Karpas-422 (cell line): Measurements from ENCODE around the gene JAZF1. TPM values are rescaled to one million over a fixed set of nuclear protein-coding genes. Genes with fewer than 3 reads are reported as not detected.
"Not testable (repeated sequence)": the region's sequence is repeated elsewhere in the genome, so short reads cannot be mapped to it uniquely, and the experiment has no call there.

Experiments
- DNase-seq: peaks from one replicate; pipeline ENCODE4 v3.0.0-alpha.2; 2015
- H2AFZ ChIP-seq: fragments of 200-600 bp; sonication (generic); 2 replicates; pipeline ENCODE4 v1.6.1; 2014; ENCODE audit warnings: antibody characterized with exemption, low read length, mixed read lengths
- H3K27ac ChIP-seq: fragments of 200-600 bp; sonication (generic); 2 replicates; pipeline ENCODE4 v1.5.1; 2014; ENCODE audit warnings: mild to moderate bottlenecking, low read length, moderate library complexity
- H3K27me3 ChIP-seq: fragments of 200-600 bp; sonication (generic); 2 replicates; pipeline ENCODE4 v1.6.1; 2014; ENCODE audit warnings: low read length, mixed read lengths
- H3K36me3 ChIP-seq: fragments of 200-600 bp; sonication (generic); 2 replicates; pipeline ENCODE4 v1.6.1; 2014; ENCODE audit warnings: low read length, mixed read lengths; ENCODE audit not compliant: insufficient read depth
- H3K4me1 ChIP-seq: fragments of 200-600 bp; sonication (generic); 2 replicates; pipeline ENCODE4 v1.6.1; 2014; ENCODE audit warnings: mild to moderate bottlenecking, low read length, mixed read lengths
- H3K4me2 ChIP-seq: fragments of 200-600 bp; sonication (generic); 2 replicates; pipeline ENCODE4 v1.6.1; 2014; ENCODE audit warnings: low read length, low read depth, mild to moderate bottlenecking; ENCODE audit not compliant: poor library complexity, severe bottlenecking
- H3K4me3 ChIP-seq: fragments of 200-600 bp; sonication (generic); 2 replicates; pipeline ENCODE4 v1.5.1; 2014; ENCODE audit warnings: mild to moderate bottlenecking, antibody characterized with exemption, low read length, mixed read lengths
- H3K79me2 ChIP-seq: fragments of 200-600 bp; sonication (generic); 2 replicates; pipeline ENCODE4 v1.6.1; 2014; ENCODE audit warnings: mild to moderate bottlenecking, low read length, mixed read lengths
- H3K9ac ChIP-seq: fragments of 200-600 bp; sonication (generic); 2 replicates; pipeline ENCODE4 v1.6.0; 2014; ENCODE audit warnings: low read length
- H3K9me2 ChIP-seq: fragments of 200-600 bp; sonication (generic), shearing (Covaris generic); replicated peaks from 2 replicates; pipeline ENCODE4 v1.6.0; 2014; ENCODE audit warnings: mild to moderate bottlenecking, low read length, moderate library complexity; ENCODE audit not compliant: insufficient read depth
- H3K9me3 ChIP-seq: fragments of 300-700, 200-600 bp; sonication (generic); 2 replicates; pipeline ENCODE4 v1.6.1; 2014; ENCODE audit warnings: low read length, mixed read lengths
- H4K20me1 ChIP-seq: fragments of 200-600 bp; sonication (generic); 2 replicates; pipeline ENCODE4 v1.6.1; 2014; ENCODE audit warnings: mild to moderate bottlenecking, antibody characterized with exemption, low read length, low read depth; ENCODE audit not compliant: insufficient read depth
- total RNA-seq: library from RNA; depleted of rRNA; stranded (reverse); fragments of >200 nt; shearing (Covaris generic); gene quantifications from 2 replicates; pipeline ENCODE4 v1.2.3, GENCODE V29; 2014; ENCODE audit warnings: low replicate concordance

JAZF1 gene
- total RNA-seq, 1 experiment from 2014 or later: 4.2 TPM

DNA sequence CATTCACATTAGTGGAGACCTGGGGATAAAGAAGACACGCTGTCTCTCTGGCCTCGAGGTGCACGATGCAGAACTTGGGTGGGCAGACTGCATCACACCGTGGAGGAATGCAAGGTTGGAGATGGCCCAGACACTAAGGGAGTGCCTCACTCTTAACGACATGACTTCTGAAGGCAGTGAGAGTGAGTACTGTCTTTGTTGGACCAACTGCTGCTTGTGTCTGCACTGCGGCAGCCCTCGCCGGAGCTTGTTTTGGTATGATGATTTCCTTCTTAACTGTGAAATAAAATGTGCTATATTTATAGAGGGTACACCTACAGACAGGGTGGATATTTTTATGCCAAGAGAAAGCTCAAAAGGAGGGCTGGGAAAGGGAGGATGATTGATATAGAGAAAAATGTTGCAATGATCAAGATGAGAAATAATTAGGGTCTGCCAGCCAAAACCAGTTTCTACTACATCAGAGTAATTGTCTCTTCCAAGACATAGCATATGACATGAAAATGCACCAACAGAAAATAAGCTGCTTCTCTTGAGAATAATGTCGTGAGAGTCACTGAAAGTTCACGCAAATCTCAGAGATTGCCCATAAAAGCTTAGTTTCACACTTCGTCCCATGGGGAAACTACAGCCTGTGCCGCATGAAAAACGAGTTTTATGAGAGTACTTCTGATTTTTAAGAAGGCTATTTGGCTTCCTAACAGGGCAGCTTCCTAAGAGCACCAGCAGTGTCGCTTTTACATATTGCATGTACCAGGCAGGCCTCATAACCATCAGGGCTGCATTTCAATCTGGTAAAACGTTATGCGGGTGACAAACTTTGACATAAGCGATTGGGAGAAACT, 313.5 kb downstream of the JAZF1 start:
- DNase-seq: no peak
- Histone ChIP-seq H3K27ac (no peak overlapping the region), H3K4me3 (no peak overlapping the region), H3K79me2 (no peaks in the 10 kb centered on the region), H3K9ac (no peak overlapping the region), H3K27me3 (no peaks in the 10 kb centered on the region), H4K20me1 (no peaks in the 10 kb centered on the region), H3K36me3 (no peaks in the 10 kb centered on the region), H3K4me2 (no peak overlapping the region), H2AFZ (no peak overlapping the region), H3K4me1 (no peaks in the 10 kb centered on the region), H3K9me2 (no peaks in the 10 kb centered on the region), H3K9me3 (no peaks in the 10 kb centered on the region)

DNA sequence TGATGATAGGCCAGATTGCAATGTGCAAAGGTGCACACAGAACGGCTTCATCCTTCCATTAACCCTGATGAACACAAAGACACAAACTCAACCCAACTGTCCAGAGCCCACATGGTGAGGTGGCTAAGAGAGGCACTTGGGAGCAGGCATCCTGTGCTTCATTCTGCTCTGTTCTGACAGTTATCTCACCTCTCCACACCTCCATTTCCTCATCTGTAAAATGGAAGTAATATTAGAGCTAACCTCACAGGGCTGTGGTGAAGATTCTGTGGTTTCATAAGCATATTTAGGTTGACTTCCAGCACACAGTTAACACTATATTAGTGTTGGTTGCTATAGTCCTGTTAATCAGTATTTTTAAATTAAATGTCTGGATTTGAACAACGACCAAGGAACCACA, 314.3 kb downstream of the JAZF1 start:
- H3K4me3 ChIP-seq: no peak overlapping the region
- no peak for DNase-seq
- no peak overlapping the region for H3K9ac ChIP-seq
- H2AFZ ChIP-seq: no peak overlapping the region
- no peaks in the 10 kb centered on the region for H3K9me2 ChIP-seq
- no peak overlapping the region for H3K27ac ChIP-seq
- no peaks in the 10 kb centered on the region for H3K4me1 ChIP-seq
- no peaks in the 10 kb centered on the region for H4K20me1 ChIP-seq
- no peaks in the 10 kb centered on the region for H3K79me2 ChIP-seq
- no peaks in the 10 kb centered on the region for H3K27me3 ChIP-seq
- no peaks in the 10 kb centered on the region for H3K36me3 ChIP-seq
- H3K4me2 ChIP-seq: no peak overlapping the region
- H3K9me3 ChIP-seq: no peaks in the 10 kb centered on the region

DNA sequence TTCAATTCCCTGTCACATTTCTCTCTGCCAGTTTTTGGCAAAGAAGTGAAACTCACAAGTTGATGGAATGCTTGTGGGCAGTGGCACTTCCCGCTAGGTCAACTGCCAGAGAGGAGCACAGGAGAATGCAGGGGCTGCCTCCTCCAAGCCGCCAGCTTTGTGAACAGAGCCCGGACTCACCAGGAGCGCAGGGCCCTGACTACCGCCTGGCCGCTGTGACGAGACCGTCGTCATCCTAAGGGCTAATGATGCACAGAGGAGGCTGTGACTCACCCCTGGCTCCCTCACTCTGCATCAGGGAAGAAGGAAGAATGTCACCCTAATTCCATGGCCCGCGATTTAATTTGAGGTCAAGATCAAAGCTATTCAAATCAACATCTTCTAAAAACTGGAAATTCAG, 316.7 kb downstream of the JAZF1 start:
- no peak overlapping the region for H3K4me3 ChIP-seq
- no peaks in the 10 kb centered on the region for H4K20me1 ChIP-seq
- H3K36me3 ChIP-seq: no peaks in the 10 kb centered on the region
- H3K79me2 ChIP-seq: no peaks in the 10 kb centered on the region
- H3K9me2 ChIP-seq: no peaks in the 10 kb centered on the region
- H3K9me3 ChIP-seq: no peaks in the 10 kb centered on the region
- H3K27ac ChIP-seq: no peak overlapping the region
- no peaks in the 10 kb centered on the region for H3K4me1 ChIP-seq
- H3K27me3 ChIP-seq: no peaks in the 10 kb centered on the region
- no peak for DNase-seq
- no peak overlapping the region for H3K4me2 ChIP-seq
- H3K9ac ChIP-seq: no peak overlapping the region
- H2AFZ ChIP-seq: no peak overlapping the region

DNA sequence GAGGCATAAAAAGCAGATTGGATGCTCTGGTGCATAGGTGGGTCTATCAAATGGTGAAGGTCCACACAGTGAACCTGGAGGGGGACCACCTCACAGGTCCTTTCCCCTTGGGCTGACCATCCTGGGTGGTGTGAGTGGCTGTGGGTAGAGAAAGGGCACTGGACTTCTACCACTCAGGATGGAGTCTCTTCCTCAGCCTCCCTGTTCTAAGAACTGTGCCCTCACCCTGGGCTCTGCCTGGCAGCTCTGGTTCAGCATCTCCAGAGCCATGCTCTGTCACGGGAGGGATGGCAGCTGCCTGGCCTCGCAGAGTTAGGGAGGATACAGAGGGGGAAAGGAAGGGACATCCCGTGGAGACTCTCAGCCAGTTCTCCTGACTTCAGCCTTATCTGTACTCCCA, 318.8 kb downstream of the JAZF1 start:
- no peak overlapping the region for H3K4me2 ChIP-seq
- H3K27ac ChIP-seq: no peak overlapping the region
- H3K9ac ChIP-seq: no peak overlapping the region

DNA sequence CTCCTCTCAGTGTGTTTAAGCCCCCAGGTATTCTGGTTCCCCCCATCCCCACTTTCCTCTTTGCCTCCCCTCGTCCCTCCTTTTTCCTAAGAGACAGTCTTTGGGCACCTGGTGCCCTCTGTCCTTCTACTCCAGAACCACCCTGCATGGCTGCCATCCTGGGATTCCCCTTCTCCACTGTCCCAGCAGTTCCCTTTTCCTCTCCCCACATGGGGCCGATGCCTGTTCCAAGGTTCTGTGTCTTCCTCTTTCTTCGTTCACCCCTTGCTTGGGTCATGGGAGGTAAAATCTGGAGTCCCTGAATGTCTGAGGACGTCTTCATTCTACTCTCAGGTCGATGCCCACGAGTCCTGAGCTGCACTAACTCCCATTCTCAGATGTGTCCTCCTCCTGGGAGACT, 319.8 kb downstream of the JAZF1 start:
- no peak overlapping the region for H2AFZ ChIP-seq
- H3K9ac ChIP-seq: no peak overlapping the region
- H3K4me2 ChIP-seq: no peak overlapping the region
- H3K4me1 ChIP-seq: no peaks in the 10 kb centered on the region
- no peaks in the 10 kb centered on the region for H3K79me2 ChIP-seq
- no peaks in the 10 kb centered on the region for H4K20me1 ChIP-seq
- H3K27ac ChIP-seq: no peak overlapping the region
- H3K27me3 ChIP-seq: no peaks in the 10 kb centered on the region
- H3K36me3 ChIP-seq: no peaks in the 10 kb centered on the region
- no peaks in the 10 kb centered on the region for H3K9me2 ChIP-seq
- no peak for DNase-seq
- no peak overlapping the region for H3K4me3 ChIP-seq
- no peaks in the 10 kb centered on the region for H3K9me3 ChIP-seq

More for the DNA sequence above, 318.8 kb downstream of the JAZF1 start:
- Histone ChIP-seq H3K36me3 (no peaks in the 10 kb centered on the region), H2AFZ (no peak overlapping the region), H3K9me2 (no peaks in the 10 kb centered on the region), H3K4me1 (no peaks in the 10 kb centered on the region), H4K20me1 (no peaks in the 10 kb centered on the region), H3K9me3 (no peaks in the 10 kb centered on the region), H3K4me3 (no peak overlapping the region), H3K79me2 (no peaks in the 10 kb centered on the region), H3K27me3 (no peaks in the 10 kb centered on the region)
- DNase-seq: no peak

DNA sequence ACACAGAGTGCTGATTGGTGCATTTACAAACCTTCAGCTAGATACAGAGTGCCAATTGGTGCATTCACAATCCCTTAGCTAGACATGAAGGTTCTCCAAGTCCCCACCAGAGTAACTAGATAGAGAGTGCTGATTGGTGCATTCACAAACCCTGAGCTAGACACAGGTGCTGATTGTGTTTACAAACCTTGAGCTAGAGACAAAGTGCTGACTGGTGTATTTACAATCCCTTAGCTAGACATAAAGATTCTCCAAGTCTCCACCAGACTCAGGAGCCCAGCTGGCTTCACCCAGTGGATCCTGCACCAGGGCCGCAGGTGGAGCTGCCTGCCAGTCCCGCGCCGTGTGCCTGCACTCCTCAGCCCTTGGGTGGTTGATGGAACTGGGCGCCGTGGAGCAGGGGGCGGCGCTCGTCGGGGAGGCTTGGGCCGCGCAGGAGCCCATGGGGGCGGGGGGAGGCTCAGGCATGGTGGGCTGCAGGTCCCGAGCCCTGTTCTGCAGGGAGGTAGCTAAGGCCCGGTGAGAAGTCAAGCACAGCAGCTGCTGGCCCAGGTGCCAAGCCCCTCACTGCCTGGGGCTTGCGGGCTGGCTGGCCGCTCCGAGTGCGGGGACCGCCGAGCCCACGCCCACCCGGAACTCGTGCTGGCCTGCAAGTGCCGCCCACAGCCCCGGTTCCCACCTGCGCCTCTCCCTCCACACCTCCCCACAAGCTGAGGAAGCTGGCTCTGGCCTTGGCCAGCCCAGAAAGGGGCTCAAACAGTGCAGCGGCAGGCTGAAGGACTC, 323.7 kb downstream of the JAZF1 start:
- not testable (repeated sequence) for DNase-seq, H3K79me2 ChIP-seq, H3K9ac ChIP-seq, H4K20me1 ChIP-seq, H3K27me3 ChIP-seq, H3K9me3 ChIP-seq, H3K9me2 ChIP-seq, H3K4me3 ChIP-seq, H3K36me3 ChIP-seq, H3K4me2 ChIP-seq, H2AFZ ChIP-seq, H3K4me1 ChIP-seq, H3K27ac ChIP-seq

DNA sequence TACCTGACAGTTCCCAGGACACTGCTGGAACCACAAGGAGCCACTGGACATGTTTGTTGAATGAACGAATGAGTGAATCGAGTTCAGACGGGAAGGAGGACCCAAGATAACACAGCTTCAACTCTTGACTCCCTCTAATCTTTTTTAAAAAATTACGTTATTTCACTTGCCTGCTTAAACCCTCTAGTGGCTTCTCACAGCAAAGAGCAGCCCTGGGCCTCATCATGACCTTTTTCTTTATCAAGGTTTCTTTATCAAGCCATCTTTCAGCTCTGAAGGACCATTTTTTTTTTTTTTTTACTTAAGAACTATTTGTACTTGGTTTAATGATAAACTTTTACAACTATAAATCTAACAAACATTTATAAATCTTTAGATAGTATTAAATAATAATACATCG, 330.1 kb downstream of the JAZF1 start:
- H3K4me3 ChIP-seq: no peak overlapping the region
- H3K9me3 ChIP-seq: no peaks in the 10 kb centered on the region
- no peak for DNase-seq
- no peak overlapping the region for H2AFZ ChIP-seq
- H4K20me1 ChIP-seq: no peaks in the 10 kb centered on the region
- H3K9me2 ChIP-seq: no peaks in the 10 kb centered on the region
- H3K4me2 ChIP-seq: no peak overlapping the region
- H3K9ac ChIP-seq: no peak overlapping the region
- no peaks in the 10 kb centered on the region for H3K36me3 ChIP-seq
- H3K4me1 ChIP-seq: no peaks in the 10 kb centered on the region
- H3K79me2 ChIP-seq: no peaks in the 10 kb centered on the region
- H3K27ac ChIP-seq: no peak overlapping the region
- H3K27me3 ChIP-seq: no peaks in the 10 kb centered on the region

DNA sequence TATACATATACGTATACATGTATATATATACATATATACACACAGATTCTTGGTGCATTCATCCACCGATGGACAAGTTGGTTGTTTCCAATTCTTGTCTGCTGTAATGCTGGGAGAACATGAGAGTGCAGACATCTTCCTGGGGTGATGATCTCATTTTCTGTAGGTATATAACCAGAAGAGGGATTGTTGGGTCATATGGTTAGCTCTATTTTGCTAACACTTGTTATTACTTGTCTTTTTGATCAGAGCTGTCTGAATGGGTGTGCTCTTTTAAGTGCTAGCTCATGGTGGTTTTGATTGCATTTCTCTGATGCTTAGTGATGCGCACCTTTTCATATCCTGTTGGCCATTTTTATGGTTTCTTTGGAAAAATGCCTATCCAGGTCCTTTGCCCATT, 334.2 kb downstream of the JAZF1 start:
- Histone ChIP-seq H4K20me1 (no peaks in the 10 kb centered on the region), H3K27me3 (no peaks in the 10 kb centered on the region), H3K4me3 (no peak overlapping the region), H3K9me3 (no peaks in the 10 kb centered on the region), H3K27ac (no peak overlapping the region), H3K36me3 (no peaks in the 10 kb centered on the region), H3K4me2 (no peak overlapping the region), H3K79me2 (no peaks in the 10 kb centered on the region), H3K9ac (no peak overlapping the region), H3K9me2 (no peaks in the 10 kb centered on the region), H2AFZ (no peak overlapping the region), H3K4me1 (no peaks in the 10 kb centered on the region)
- DNase-seq: no peak
